PFSK-1 (cell line): ENCODE results near the gene TIAM1.

ENCODE experiments used
- POLR2AphosphoS5 ChIP-seq: IDR thresholded peaks from 2 replicates; pipeline ENCODE4 v1.6.1; 2012; ENCODE audit warnings: low read depth, mild to moderate bottlenecking, control low read depth, low read length, moderate library complexity
- SIN3A ChIP-seq: IDR thresholded peaks from 2 replicates; pipeline ENCODE4 v1.6.1; 2012; ENCODE audit warnings: mild to moderate bottlenecking, low read length, moderate library complexity, borderline replicate concordance; ENCODE audit not compliant: insufficient read depth
- TF ChIP-seq, protein P1 (sequence below), 2 experiments: IDR thresholded peaks; 2 replicates each; pipeline versions ENCODE4 v1.6.1 to v1.8.0; 2011 to 2012; ENCODE audit warnings: low read depth in 2 of 2, low read length in 2 of 2, control low read depth in 1 of 2, inconsistent platforms in 1 of 2, mild to moderate bottlenecking in 1 of 2, moderate library complexity in 1 of 2; ENCODE audit not compliant: insufficient read depth in 1 of 2

DNA sequence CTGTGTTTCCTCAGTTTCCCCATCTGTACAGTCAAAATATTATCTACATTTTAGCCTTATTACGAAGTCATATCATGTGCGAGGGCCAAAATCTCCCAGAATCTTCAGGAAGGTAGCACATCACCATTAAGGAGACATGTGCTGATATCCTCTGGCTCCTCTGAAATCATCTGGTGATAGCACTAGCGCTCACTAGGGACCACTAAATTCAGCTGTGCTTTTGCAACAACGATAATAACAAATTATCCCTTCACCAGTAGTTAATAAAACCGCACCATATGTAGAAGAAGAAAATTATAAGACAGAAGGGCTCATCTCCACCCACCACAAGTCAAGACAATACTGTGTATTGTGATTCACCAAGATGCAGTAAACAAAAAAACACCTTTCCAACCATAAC is 53.3 kb downstream of the TIAM1 start:
- TF ChIP-seq SIN3A (no peak), POLR2AphosphoS5 (no peak)
- TF ChIP-seq, protein P1, sequence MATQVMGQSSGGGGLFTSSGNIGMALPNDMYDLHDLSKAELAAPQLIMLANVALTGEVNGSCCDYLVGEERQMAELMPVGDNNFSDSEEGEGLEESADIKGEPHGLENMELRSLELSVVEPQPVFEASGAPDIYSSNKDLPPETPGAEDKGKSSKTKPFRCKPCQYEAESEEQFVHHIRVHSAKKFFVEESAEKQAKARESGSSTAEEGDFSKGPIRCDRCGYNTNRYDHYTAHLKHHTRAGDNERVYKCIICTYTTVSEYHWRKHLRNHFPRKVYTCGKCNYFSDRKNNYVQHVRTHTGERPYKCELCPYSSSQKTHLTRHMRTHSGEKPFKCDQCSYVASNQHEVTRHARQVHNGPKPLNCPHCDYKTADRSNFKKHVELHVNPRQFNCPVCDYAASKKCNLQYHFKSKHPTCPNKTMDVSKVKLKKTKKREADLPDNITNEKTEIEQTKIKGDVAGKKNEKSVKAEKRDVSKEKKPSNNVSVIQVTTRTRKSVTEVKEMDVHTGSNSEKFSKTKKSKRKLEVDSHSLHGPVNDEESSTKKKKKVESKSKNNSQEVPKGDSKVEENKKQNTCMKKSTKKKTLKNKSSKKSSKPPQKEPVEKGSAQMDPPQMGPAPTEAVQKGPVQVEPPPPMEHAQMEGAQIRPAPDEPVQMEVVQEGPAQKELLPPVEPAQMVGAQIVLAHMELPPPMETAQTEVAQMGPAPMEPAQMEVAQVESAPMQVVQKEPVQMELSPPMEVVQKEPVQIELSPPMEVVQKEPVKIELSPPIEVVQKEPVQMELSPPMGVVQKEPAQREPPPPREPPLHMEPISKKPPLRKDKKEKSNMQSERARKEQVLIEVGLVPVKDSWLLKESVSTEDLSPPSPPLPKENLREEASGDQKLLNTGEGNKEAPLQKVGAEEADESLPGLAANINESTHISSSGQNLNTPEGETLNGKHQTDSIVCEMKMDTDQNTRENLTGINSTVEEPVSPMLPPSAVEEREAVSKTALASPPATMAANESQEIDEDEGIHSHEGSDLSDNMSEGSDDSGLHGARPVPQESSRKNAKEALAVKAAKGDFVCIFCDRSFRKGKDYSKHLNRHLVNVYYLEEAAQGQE (IDR thresholded peaks at IDR 0.05; ENCODE audit: insufficient read depth in 1 of 2, low read depth in 2 of 2, low read length in 2 of 2) = no peak
